ENCODE data around the gene POMT1.
A peak's percentile ranks its signal among the peaks of the same experiment; 100 is the strongest.
"Not testable (repeated sequence)": the region's sequence is repeated elsewhere in the genome, so short reads cannot be mapped to it uniquely, and the experiment has no call there.

POMT1 gene

GRCh38 chr9:131525643-131526565, 23.2 kb downstream of the POMT1 start:
- DNase-seq (ENCODE audit: low spot score) = no peak

GRCh38 chr9:131528186-131528585, 25.5 kb downstream of the POMT1 start:
- no peak for DNase-seq (ENCODE audit: low spot score)

GRCh38 chr9:131528886-131529505, 26.3 kb downstream of the POMT1 start:
- DNase-seq (ENCODE audit: low spot score) = no peak

GRCh38 chr9:131529597-131530545, 27.2 kb downstream of the POMT1 start:
- DNase-seq (ENCODE audit: low spot score) = no peak

DNA sequence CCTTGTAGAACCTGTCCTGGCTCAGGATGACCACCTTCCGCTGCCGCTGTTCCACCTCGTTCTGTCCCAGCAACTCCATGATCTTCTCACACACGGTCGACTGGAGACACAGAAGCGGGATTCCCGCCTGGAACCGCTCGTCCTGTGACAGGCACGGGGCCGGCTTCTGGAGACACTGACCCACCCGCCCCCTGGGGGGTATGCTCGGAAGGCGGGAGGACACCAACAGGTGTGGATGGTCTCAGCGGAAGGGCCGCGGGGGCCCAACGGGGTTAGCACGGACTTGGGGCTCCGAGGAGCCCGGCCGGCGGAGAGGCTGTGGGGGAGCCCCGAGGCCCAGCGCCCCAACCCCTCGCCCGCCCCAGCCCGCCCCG, 27.8 kb downstream of the POMT1 start:
- DNase-seq (ENCODE audit: low spot score) = no peak

DNA sequence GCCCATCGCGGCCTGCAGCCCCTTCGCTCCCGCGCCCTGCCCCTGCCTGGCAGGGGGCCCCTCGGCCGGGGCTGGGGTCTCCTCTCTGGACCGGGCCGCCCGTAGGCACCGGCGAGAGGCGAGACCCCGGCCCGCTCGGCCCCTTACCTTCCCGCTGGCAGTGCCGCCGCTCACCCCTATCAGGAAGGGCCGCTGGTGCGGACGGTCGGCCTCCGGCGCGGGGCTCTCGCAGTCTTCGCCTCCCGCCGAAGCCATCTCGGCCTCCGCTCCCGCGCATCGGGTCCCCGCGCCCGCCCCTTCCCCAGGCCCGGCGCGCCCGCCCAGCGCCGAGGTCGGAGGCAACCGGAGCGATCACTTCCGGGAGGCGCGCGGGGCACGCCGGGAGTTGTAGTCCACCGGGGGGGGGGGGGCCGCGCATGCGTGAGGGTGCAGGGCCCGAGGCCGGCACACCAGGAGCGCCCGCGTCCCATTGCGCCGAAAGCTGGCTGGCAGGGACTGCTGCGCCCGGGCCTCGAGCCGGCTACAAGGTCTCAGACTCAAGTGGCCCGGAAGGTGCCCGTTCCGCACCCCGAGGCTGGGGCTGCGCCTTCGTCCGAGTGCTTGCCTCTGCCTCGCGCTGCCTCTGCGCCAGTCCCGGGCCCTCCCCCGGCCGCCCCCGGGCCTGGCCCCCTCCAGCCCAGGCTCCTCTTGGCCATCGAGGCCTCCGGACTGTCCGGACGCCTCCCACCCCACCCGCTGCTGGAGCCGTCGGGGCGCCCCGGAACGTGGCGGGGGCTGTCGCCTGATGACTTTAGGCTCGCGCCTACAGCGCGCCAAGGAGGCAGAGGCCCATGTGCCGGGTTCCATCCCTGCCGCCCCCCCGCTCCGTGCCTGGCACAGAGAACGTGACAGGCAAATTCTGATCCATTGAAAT, 28.5 kb downstream of the POMT1 start, which contains the start of gene UCK1:
Gene UCK1, minus strand, starts transcription at position 344 of the 913 bp plus-strand sequence. Its CDS starts 89 bp downstream, at position 255.
- peak; percentile 94 for DNase-seq (ENCODE audit: low spot score)

GRCh38 chr9:131534721-131535237, 32.1 kb downstream of the POMT1 start:
- no peak for DNase-seq (ENCODE audit: low spot score)

DNA sequence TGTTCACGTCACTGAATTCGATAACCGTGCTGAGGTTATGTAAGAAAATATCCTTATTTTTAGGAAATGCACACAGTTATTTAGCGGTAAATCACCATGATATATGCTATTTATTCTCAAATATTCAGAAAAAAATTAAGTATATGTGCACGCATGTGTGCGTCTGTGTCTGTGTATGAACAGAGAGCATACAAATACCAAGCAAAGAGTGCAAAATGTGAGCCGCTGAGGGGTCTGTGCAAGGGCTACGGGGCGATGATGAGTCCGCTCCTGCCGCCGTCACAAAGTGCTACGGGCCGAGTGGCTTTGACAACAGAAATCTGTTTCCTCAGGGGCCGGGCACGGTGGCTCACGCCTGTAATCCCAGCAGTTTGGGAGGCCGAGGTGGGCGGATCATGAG, 35.2 kb downstream of the POMT1 start:
- no peak for DNase-seq (ENCODE audit: low spot score)

GRCh38 chr9:131539223-131539923, 36.7 kb downstream of the POMT1 start:
- DNase-seq (ENCODE audit: low spot score) = no peak

GRCh38 chr9:131543141-131543540, 40.4 kb downstream of the POMT1 start:
- no peak for DNase-seq (ENCODE audit: low spot score)

- no peak for DNase-seq (ENCODE audit: low spot score)
Measured at GRCh38 chr9:131545003-131545785, 42.5 kb downstream of the POMT1 start, which contains the start of gene PRRT1B. TSS of gene PRRT1B (plus strand) at chr9:131545523. CDS start at chr9:131545616, 93 bp downstream.

GRCh38 chr9:131545786-131546335, 43.1 kb downstream of the POMT1 start:
- DNase-seq (ENCODE audit: low spot score) = no peak

GRCh38 chr9:131546336-131547084, 43.8 kb downstream of the POMT1 start:
- no peak for DNase-seq (ENCODE audit: low spot score)

DNA sequence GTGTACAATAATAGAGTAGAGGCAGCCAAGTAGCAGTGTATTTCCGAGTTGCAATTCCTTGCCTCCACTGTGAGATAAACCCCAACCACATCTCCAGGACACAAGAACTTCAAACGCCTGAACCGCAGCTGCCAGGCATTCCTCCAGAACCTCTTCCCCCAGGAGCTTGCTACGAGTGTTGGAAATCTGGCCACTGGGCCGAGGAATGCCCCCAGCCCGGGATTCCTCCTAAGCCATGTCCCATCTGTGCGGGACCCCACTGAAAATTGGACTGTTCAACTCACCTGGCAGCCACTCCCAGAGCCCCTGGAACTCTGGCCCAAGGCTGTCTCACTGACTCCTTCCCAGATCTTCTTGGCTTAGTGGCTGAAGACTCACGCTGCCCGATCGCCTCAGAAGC, 46.5 kb downstream of the POMT1 start:
- not testable (repeated sequence) for DNase-seq (ENCODE audit: low spot score)

- DNase-seq (ENCODE audit: low spot score) = not testable (repeated sequence)
Measured at GRCh38 chr9:131550465-131550864, 47.7 kb downstream of the POMT1 start.

GRCh38 chr9:131552030-131552429, 49.3 kb downstream of the POMT1 start:
- no peak for DNase-seq (ENCODE audit: low spot score)

DNA sequence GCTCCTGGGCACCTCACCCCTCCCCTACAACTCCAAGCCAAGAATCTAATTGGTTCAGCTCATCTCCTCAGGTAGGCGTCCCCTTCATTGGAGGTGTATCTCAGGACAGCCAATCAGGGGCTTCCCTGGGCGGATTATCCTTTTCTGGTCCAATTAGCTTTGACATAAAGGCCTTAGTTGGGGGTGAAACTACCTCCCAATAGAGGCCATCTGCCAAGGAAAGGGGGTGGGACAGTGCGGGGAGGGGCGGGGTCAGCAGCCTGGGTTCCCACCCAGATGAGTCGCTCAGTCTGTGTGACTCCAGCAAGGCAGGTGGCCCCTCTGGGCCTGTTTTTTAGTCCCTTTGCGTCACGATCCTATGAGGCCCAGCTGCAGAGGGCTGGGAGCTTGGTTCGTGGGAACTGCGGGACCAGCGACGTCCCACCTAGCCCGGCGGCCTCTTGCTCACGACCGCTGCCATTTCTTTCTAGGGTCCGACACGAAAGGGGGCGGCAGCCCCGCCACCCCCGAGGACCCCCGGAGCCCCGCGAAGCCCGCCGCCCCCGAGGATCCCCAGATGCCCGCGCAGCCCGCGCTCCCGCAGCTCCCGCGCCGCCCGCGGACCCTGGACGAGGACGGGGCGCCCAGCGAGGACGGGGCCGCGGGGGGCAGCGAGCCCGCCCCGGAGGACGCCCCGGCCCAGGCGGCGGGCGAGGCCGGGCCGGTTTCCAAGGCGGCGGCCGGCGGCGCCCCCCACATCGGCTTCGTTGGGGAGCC, 51.5 kb downstream of the POMT1 start:
- DNase-seq (ENCODE audit: low spot score) = no peak
